ENCODE measurements around the gene CAD.
A peak's percentile ranks its signal among the peaks of the same experiment; 100 is the strongest.

The CAD gene

GRCh38 chr2:27245116-27245515 is 27.9 kb downstream of the CAD start:
- Histone ChIP-seq H3K9me3 (replicated peaks in 1 of 11) (no peaks in the 10 kb centered on the region), H3K36me3 (peaks cover 44 to 57% (median 52%) of the 10 kb centered on the region in 11 experiments), H4K20me1 (peaks cover 0 to 44% (median 7%) of the 10 kb centered on the region in 11 experiments; a peak in 11 of 22 replicates), H3K9ac (no peak overlapping the region), H3K4me1 (peaks cover 0 to 28% (median 25%) of the 10 kb centered on the region in 10 experiments; a peak in 18 of 20 replicates), H3K4me2 (no peak overlapping the region), H3K27me3 (peaks cover 0 to 4% (median 0%) of the 10 kb centered on the region in 11 experiments; a peak in 2 of 22 replicates), H3K4me3 (no peak overlapping the region), H3K27ac (no peak overlapping the region)
- no peak for TF ChIP-seq Cebpa-rat (IDR thresholded peaks at IDR 0.05)

DNA sequence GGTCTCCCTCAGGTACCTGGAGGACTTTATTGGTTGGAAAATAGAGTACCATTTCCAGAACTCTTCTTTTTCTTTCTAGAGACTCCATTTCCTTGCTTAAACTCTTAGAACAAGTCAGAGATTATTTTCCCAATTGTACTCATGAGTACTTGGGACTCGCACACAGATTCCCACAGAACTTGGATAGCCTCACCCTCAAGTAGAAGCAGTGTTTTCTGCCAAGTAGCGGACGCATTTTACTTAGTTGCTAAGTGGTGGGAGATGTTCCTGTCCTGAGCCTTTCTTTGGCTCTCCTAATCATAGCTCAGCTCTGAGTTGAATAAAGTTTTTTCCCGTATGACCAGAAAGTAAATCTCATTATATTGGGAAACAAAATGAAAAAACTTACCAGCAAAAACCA is 28.5 kb downstream of the CAD start:
- peaks cover 0 to 40% (median 7%) of the 10 kb centered on the region in 11 experiments; a peak in 11 of 22 replicates for H4K20me1 ChIP-seq
- no peak overlapping the region for H3K9ac ChIP-seq

DNA sequence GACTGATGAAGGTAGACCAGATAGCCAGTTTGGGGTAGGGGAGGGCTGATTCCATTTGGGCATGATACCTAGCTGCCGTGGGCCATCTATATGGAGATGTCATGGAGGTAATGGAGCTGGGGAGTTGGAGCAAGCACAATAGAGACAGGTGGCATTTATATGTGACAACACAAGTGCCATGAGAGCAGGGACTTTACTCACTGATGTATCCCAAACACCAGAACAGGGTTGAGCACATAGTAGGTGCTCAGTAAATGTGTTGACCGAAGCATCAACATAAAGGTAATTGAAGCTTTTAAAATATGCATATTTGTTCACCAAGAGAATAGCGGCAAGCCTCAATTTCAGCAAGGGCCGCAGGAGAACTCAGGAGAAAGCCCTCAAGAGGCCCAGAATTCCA is 30.7 kb downstream of the CAD start:
- H3K9me3 ChIP-seq (replicated peaks in 1 of 11): no peaks in the 10 kb centered on the region
- no peak overlapping the region for H3K4me2 ChIP-seq
- peaks cover 16 to 29% (median 24%) of the 10 kb centered on the region in 11 experiments for H3K36me3 ChIP-seq
- no peak overlapping the region for H3K4me3 ChIP-seq
- H3K4me1 ChIP-seq: peaks cover 0 to 33% (median 32%) of the 10 kb centered on the region in 10 experiments; a peak in 16 of 20 replicates
- no peak overlapping the region for H3K27ac ChIP-seq
- no peak overlapping the region for H3K9ac ChIP-seq
- H3K27me3 ChIP-seq: peaks cover 0 to 23% (median 7%) of the 10 kb centered on the region in 11 experiments; a peak in 8 of 22 replicates
- H4K20me1 ChIP-seq: peaks cover 0 to 22% (median 2%) of the 10 kb centered on the region in 11 experiments; a peak in 7 of 22 replicates
- no peak for TF ChIP-seq Cebpa-rat (IDR thresholded peaks at IDR 0.05)

More for the DNA sequence above, 28.5 kb downstream of the CAD start:
- H3K27ac ChIP-seq: no peak overlapping the region
- H3K4me3 ChIP-seq: no peak overlapping the region
- no peak overlapping the region for H3K4me2 ChIP-seq
- H3K27me3 ChIP-seq: peaks cover 0 to 9% (median 0%) of the 10 kb centered on the region in 11 experiments; a peak in 4 of 22 replicates
- H3K36me3 ChIP-seq: peaks cover 39 to 52% (median 47%) of the 10 kb centered on the region in 11 experiments
- no peaks in the 10 kb centered on the region for H3K9me3 ChIP-seq (replicated peaks in 1 of 11)
- H3K4me1 ChIP-seq: peaks cover 0 to 33% (median 30%) of the 10 kb centered on the region in 10 experiments; a peak in 18 of 20 replicates
- no peak for TF ChIP-seq Cebpa-rat (IDR thresholded peaks at IDR 0.05)

DNA sequence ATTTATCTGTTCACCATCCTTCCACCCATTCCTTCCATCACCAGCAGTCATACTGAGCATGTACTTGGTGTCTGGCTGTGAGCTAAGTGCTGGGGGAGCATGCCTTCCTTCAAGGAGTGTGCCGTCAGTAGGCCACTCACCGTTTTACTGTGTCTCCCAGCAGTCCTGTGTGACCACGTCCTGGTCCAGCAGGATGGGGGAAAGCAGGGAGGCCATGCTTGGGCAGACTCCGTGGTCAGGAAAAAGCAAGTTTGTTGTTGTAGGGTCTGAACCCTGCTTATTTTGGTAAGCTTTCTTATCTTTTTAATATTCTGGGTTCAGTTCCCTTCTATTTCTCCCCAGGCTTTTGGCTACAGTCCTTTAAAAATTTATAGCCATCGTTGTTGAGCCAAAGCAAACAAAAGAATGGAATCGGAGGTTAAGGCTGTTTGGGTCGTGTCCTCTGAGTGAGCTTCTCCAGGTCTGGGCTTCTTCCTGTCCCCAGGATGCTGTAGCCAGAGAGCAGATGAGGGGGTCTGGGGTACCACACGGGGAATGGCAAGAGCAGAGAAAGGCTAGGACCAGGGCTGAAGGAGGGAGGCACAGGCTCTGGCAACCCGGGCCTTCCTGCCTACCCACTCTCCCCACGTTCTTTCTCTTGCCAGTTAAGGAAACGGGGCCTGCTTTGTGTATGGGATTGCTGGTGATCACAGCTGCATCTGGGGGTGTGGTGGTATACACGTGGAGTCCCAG is 32.2 kb downstream of the CAD start:
- Histone ChIP-seq H3K27ac (no peak overlapping the region), H3K9ac (no peak overlapping the region), H3K9me3 (replicated peaks in 1 of 11) (no peaks in the 10 kb centered on the region), H3K4me1 (peaks cover 0 to 33% (median 32%) of the 10 kb centered on the region in 10 experiments; a peak in 16 of 20 replicates), H4K20me1 (peaks cover 0 to 13% (median 0%) of the 10 kb centered on the region in 11 experiments; a peak in 1 of 22 replicates), H3K4me2 (peak overlapping the region in 8 of 11 experiments; percentile 59 to 89 (median 76); a peak in 15 of 22 replicates), H3K36me3 (peaks cover 2 to 15% (median 10%) of the 10 kb centered on the region in 11 experiments; a peak in 21 of 22 replicates), H3K4me3 (no peak overlapping the region), H3K27me3 (peaks cover 0 to 23% (median 7%) of the 10 kb centered on the region in 11 experiments; a peak in 8 of 22 replicates)
- no peak for TF ChIP-seq Cebpa-rat (IDR thresholded peaks at IDR 0.05)

DNA sequence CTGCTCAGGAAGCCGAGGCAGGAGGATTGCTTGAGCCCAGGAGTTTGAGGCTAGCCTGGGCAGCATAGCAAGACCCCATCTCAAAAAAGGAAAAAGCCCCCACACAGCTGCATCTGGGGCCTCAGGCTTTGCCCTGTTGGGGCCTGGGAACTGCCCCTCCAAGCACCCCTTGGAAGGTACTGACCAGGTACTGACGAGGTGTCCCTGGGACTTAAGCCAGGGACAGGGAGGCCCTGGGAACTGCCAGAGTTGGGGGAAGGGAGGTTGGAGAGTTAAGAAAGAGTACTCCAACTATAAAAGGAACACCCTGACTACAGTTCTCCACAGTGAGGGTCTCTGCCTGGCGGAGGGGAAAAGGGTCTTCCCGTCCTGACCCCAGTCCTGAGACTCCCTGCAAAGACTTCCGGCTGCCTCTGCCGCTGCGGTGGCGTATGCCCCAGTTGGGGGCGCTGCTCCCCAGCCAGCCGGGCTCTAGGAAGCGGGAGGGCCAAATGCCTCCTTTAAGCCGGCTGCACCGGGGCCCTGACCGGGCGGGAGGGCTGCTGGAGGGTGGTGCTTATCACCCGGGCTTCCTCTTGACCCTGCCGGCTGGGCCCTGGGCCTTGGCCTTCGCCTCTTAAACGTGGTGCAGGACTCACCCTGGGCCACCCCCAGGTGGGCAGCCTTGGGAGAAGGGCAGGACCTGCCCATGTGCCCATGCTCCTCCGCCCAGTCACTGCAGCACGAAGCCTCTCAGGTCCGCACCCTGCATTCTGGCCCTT is 32.9 kb downstream of the CAD start:
- peak overlapping the region in 10 of 11 experiments; percentile 7 to 89 (median 74); a peak in 16 of 22 replicates for H3K4me2 ChIP-seq
- no peaks in the 10 kb centered on the region for H3K9me3 ChIP-seq (replicated peaks in 1 of 11)
- no peak overlapping the region for H3K4me3 ChIP-seq
- TF ChIP-seq Cebpa-rat (IDR thresholded peaks at IDR 0.05): no peak
- peaks cover 0 to 33% (median 32%) of the 10 kb centered on the region in 10 experiments; a peak in 16 of 20 replicates for H3K4me1 ChIP-seq
- H3K27me3 ChIP-seq: peaks cover 0 to 23% (median 7%) of the 10 kb centered on the region in 11 experiments; a peak in 9 of 22 replicates
- H3K36me3 ChIP-seq: peaks cover 0 to 7% (median 2%) of the 10 kb centered on the region in 11 experiments; a peak in 9 of 22 replicates
- H3K27ac ChIP-seq: no peak overlapping the region
- peak overlapping the region in 1 of 11 experiments; percentile 29; a peak in 1 of 22 replicates for H3K9ac ChIP-seq
- H4K20me1 ChIP-seq: peaks cover 0 to 13% (median 0%) of the 10 kb centered on the region in 11 experiments; a peak in 1 of 22 replicates

DNA sequence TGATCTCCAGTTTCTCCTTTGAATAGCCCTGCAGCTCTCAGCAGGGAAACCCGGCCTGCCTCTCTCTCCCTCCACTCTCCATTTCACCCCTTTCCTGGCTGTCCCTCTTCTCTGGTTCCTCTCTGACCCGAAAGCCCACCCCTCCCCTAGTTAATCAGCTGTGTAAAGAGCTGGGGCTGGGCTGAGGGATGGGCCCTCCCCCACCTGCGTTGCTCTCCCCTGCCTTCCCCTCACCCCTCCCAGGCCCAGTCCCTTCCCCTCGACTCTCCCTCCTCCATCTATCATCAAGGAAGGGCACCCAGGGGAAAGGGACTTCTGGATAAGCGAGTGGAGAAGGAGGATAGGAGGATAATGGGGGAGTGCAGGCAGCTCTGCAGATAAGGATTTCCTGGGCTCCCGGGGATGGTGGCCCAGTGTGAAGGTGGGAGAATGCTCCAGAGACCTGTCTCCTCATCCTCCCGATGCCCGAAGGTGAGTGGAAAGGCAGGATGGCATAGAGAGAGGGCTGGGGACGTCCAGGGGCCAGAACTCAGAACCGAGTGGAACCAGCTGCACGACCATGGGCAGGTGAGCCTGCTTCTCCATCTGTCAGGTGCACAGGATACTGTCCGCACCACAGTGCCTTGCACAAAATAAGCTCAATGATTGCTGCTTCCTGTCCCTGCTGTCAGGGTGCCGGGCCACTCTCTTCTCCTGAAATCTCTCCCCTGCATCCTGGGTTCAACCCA is 33.6 kb downstream of the CAD start:
- no peak overlapping the region for H3K4me3 ChIP-seq
- H3K36me3 ChIP-seq: no peaks in the 10 kb centered on the region; a peak in 1 of 22 replicates
- H3K9me3 ChIP-seq (replicated peaks in 1 of 11): no peaks in the 10 kb centered on the region
- H4K20me1 ChIP-seq: peaks cover 0 to 13% (median 0%) of the 10 kb centered on the region in 11 experiments; a peak in 1 of 22 replicates
- peaks cover 0 to 33% (median 32%) of the 10 kb centered on the region in 10 experiments; a peak in 16 of 20 replicates for H3K4me1 ChIP-seq
- H3K9ac ChIP-seq: peak overlapping the region in 1 of 11 experiments; percentile 29; a peak in 1 of 22 replicates
- H3K27ac ChIP-seq: no peak overlapping the region
- no peak for TF ChIP-seq Cebpa-rat (IDR thresholded peaks at IDR 0.05)
- H3K27me3 ChIP-seq: peaks cover 0 to 23% (median 10%) of the 10 kb centered on the region in 11 experiments; a peak in 12 of 22 replicates
- H3K4me2 ChIP-seq: peak overlapping the region in 9 of 11 experiments; percentile 33 to 89 (median 76); a peak in 18 of 22 replicates

- no peak overlapping the region for H3K27ac ChIP-seq
- no peak for TF ChIP-seq Cebpa-rat (IDR thresholded peaks at IDR 0.05)
- H3K4me1 ChIP-seq: peaks cover 0 to 33% (median 32%) of the 10 kb centered on the region in 10 experiments; a peak in 16 of 20 replicates
- H3K27me3 ChIP-seq: peaks cover 0 to 31% (median 15%) of the 10 kb centered on the region in 11 experiments; a peak in 14 of 22 replicates
- no peak overlapping the region for H3K9ac ChIP-seq
- no peaks in the 10 kb centered on the region for H3K9me3 ChIP-seq (replicated peaks in 1 of 11)
- peaks cover 0 to 13% (median 0%) of the 10 kb centered on the region in 11 experiments; a peak in 1 of 22 replicates for H4K20me1 ChIP-seq
- no peaks in the 10 kb centered on the region for H3K36me3 ChIP-seq
- H3K4me3 ChIP-seq: no peak overlapping the region
- peak overlapping the region in 9 of 11 experiments; percentile 33 to 89 (median 76); a peak in 18 of 22 replicates for H3K4me2 ChIP-seq
These were observed 34.6 kb downstream of the CAD start for GRCh38 chr2:27251766-27252165.

- H4K20me1 ChIP-seq: peaks cover 0 to 25% (median 0%) of the 10 kb centered on the region in 11 experiments; a peak in 7 of 22 replicates
- no peaks in the 10 kb centered on the region for H3K36me3 ChIP-seq
- peaks cover 17 to 63% (median 43%) of the 10 kb centered on the region in 11 experiments for H3K27me3 ChIP-seq
- H3K9ac ChIP-seq: no peak overlapping the region
- peaks cover 0 to 23% (median 19%) of the 10 kb centered on the region in 10 experiments; a peak in 16 of 20 replicates for H3K4me1 ChIP-seq
- H3K9me3 ChIP-seq (replicated peaks in 1 of 11): no peaks in the 10 kb centered on the region
- TF ChIP-seq Cebpa-rat (IDR thresholded peaks at IDR 0.05): no peak
- no peak overlapping the region for H3K4me2 ChIP-seq
- no peak overlapping the region for H3K4me3 ChIP-seq
- no peak overlapping the region for H3K27ac ChIP-seq
These were observed 38.0 kb downstream of the CAD start for GRCh38 chr2:27255187-27255586.

Data from BLaER1 treated with 17β-estradiol and CSF1 and Interleukin-3, amounts not matched to agents 10 nM and 100 nM (cell line).